GM23338 (cell line): ENCODE data around the gene AKAP8L. TPM values are rescaled to one million over a fixed set of nuclear protein-coding genes. Genes with fewer than 3 reads are reported as not detected.

ENCODE experiments used
- CREB1 ChIP-seq: fragments of 250-450 bp; sonication (Bioruptor Pico); IDR thresholded peaks from 2 replicates; pipeline ENCODE4 v1.5.0; 2020; ENCODE audit warnings: low read depth, mild to moderate bottlenecking, moderate library complexity
- CTCF ChIP-seq, 2 experiments: fragments of 200-600 bp in 1 of 2; sonication (generic) in 1 of 2; conservative IDR thresholded peaks; 2 replicates each; pipeline versions ENCODE4 v1.5.1 to v1.6.1; 2016 to 2017; ENCODE audit warnings: antibody characterized with exemption in 2 of 2, low read depth in 2 of 2, mild to moderate bottlenecking in 2 of 2, moderate library complexity in 1 of 2
- EZH2 ChIP-seq: fragments of 200-600 bp; sonication (generic); IDR thresholded peaks from one replicate; pipeline ENCODE4 v1.8.0; 2017; ENCODE audit warnings: antibody characterized with exemption, mild to moderate bottlenecking, low read depth; ENCODE audit not compliant: unreplicated experiment
- STAT1 ChIP-seq: IDR thresholded peaks from one replicate; pipeline ENCODE4 v1.6.1; 2016; ENCODE audit warnings: antibody characterized with exemption; ENCODE audit not compliant: unreplicated experiment
- ZNF331 ChIP-seq: fragments of 250-450 bp; sonication (Bioruptor Pico); IDR thresholded peaks from 2 replicates; pipeline ENCODE4 v1.5.0; 2020; ENCODE audit warnings: low read depth, mild to moderate bottlenecking, moderate library complexity
- ZNF462 ChIP-seq: fragments of 250-450 bp; sonication (Bioruptor Pico); IDR thresholded peaks from 2 replicates; pipeline ENCODE4 v1.5.0; 2020; ENCODE audit warnings: mild to moderate bottlenecking, moderate library complexity
- polyA plus RNA-seq: library from polyadenylated mRNA; unstranded; fragments of >200 nt; fragmentation: Nextera tagmentation; extraction: Ambion mirVana; gene quantifications from 2 replicates; pipeline ENCODE4 v1.2.1, GENCODE V29; 2016
- total RNA-seq: library from RNA; depleted of rRNA; stranded (reverse); fragments of >200 nt; shearing (Covaris generic); gene quantifications from 2 replicates; pipeline ENCODE4 v1.2.3, GENCODE V29; 2014

The AKAP8L gene
- total and polyA plus RNA-seq, 2 experiments from 2014 or later: 78.8 to 165 TPM

- TF ChIP-seq CTCF (conservative IDR thresholded peaks at IDR 0.05; ENCODE audit: low read depth in 2 of 2) (no peak), ZNF331 (CRISPR knock-in tag) (no peak), STAT1 (no peak), ZNF462 (CRISPR knock-in tag) (no peak), CREB1 (CRISPR knock-in tag) (no peak), EZH2 (no peak)
These were observed 18.0 kb downstream of the AKAP8L start (continued) for GRCh38 chr19:15400521-15401396.
